ENCODE data around the gene CCL20.

The CCL20 gene

DNA sequence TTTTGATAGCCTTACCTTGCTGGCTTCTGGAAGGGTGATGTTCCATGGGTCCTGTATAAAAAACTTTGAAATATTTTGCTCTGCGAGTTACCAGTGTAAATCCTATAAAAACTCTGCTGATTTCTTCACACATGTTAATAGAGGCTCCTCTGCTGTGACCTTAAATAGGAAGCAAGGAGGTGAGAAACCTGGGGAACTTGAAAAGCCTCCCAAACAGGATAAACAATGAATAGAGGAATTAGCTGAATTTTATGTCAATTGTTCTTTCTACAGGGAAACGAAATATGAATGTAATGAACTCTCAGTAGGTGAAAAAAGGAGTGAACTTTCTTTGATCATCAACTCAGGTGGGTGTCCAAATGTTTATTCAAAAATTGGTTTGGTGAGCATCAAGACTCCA is 10.8 kb upstream of the CCL20 start:
- DNase-seq (ENCODE audit: low read depth, low spot score) = no peak

GRCh38 chr2:227804975-227805374 is 8.7 kb upstream of the CCL20 start:
- no peak for DNase-seq (ENCODE audit: low read depth, low spot score)

DNA sequence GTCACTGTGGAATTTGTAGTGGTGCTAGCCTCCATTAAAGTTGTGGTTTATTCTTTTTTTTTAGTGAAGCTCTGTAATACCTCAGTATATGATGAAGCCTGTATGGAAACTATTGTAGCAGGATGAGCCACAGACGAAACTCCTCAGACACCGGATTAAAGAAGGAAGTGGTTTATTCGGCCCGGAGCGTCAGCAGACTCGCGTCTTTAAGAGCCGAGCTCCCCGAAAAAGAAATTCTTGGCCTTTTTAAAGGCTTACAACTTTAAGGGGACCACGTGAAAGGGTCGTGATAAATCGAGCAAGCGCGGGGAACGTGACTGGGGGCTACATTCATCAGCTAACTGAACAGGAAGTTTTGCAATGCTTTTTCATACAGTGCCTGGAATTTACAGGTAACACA is 8.1 kb upstream of the CCL20 start:
- DNase-seq (ENCODE audit: low read depth, low spot score) = no peak

GRCh38 chr2:227808936-227809335 is 4.7 kb upstream of the CCL20 start:
- DNase-seq (ENCODE audit: low read depth, low spot score) = no peak

DNA sequence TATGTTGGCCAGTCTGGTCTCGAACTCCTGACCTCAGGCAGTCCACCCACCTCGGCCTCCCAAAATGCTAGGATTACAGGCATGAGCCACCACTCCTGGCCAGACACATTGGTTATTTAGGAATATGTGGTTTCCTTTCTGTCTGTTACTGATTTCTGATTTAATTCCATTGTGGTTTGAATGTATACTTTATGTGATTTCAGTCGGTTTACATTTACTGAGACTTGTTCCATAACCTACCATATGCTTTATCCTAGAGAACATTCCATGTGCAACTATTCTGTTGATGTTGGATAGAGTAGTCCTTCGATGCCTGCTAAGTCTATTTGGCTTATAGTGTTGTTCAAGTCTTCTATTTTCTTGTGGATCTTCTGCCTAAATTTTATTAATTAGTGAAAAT is 1.6 kb upstream of the CCL20 start:
- no peak for DNase-seq (ENCODE audit: low read depth, low spot score)

- no peak for DNase-seq (ENCODE audit: low read depth, low spot score)
These were observed 447 bp upstream of the CCL20 start for GRCh38 chr2:227813229-227813561.

DNA sequence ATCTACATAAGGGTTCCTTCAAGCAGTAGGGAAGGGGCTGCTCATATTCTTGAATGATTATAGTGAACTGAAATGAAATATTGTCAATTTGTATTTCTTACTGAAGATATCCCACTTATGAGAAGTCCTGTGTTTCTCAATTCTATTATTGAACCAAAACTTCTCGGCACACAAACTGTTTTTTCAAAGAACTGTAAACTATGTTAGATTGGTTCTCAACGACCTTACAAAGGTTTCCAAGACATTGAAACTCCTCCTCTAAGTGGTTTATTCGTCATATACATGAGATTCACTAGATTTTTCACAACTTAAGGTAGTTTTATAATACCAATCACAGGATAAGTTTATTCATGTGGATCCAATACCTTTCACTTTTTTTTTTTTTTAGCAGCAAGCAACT is 1.4 kb downstream of the CCL20 start:
- no peak for DNase-seq (ENCODE audit: low read depth, low spot score)

GRCh38 chr2:227816507-227817294 is 3.1 kb downstream of the CCL20 start:
- no peak for DNase-seq (ENCODE audit: low read depth, low spot score)

GRCh38 chr2:227817336-227817735 is 3.7 kb downstream of the CCL20 start:
- no peak for DNase-seq (ENCODE audit: low read depth, low spot score)

DNA sequence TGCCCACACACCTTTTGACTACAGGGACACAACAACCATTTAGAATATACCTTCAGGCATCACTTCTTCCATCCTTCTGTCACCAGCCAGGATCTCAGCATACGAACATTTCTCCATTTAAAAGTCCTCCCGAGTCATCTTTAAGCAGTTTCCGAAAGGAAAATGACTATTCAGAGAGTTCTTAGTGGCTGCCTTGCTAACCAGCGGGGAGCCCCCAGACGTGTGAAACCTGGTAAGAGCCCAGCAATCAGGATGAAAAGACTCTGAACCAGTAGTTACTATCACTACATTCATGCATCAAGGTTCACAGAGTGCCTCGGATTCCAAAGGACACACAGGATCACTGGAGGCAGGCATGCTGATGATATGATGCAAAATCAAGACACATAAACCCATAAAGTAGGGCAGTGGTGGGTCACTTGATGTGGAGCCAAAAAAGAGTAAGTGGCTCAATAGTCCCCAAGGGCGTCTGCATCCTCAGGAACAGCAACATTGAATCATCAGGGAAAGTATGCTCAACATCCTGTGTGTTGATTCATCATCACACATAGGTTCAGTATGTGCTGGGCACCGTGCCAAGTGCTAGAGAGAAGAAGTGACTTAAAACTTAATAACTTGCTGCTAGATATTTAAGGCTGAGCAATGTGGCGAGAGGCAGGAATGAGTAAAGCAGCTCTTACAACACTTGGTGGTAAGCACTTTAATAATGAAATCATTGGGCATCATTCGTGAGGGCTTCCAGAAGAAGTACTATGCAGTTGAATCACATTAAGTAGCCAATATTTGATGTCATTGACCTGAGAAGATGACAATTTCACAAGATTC is 4.4 kb downstream of the CCL20 start:
- DNase-seq (ENCODE audit: low read depth, low spot score) = peak; percentile 98

- DNase-seq (ENCODE audit: low read depth, low spot score) = no peak
These were observed 5.2 kb downstream of the CCL20 start for GRCh38 chr2:227818675-227819397.

GRCh38 chr2:227819398-227819697 is 5.7 kb downstream of the CCL20 start:
- no peak for DNase-seq (ENCODE audit: low read depth, low spot score)

GRCh38 chr2:227821043-227821942 is 7.7 kb downstream of the CCL20 start:
- DNase-seq (ENCODE audit: low read depth, low spot score) = no peak

GRCh38 chr2:227822416-227823003 is 8.9 kb downstream of the CCL20 start:
- DNase-seq (ENCODE audit: low read depth, low spot score) = no peak

DNA sequence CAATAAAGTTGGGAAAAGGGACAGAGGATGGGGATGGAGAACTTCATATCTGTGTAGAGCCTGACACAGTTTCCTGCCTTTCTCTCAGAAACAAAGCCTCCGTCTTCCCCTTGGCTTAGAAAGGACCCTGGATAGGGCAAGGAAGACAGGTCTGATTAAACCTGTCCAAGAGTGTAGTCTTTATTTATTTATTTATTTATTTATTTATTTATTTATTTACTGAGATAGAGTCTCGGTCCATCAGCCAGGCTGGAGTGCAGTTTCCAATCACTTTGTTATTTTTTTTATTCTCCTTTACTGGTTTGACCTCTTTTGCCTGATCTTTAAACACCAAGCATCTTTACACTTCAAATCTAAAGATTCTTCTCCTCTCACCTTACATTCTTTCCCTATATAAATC is 10.3 kb downstream of the CCL20 start:
- DNase-seq (ENCODE audit: low read depth, low spot score) = no peak

GRCh38 chr2:227824711-227825110 is 11.1 kb downstream of the CCL20 start:
- DNase-seq (ENCODE audit: low read depth, low spot score) = no peak

GRCh38 chr2:227826019-227826521 is 12.4 kb downstream of the CCL20 start:
- no peak for DNase-seq (ENCODE audit: low read depth, low spot score)

GRCh38 chr2:227826563-227826962 is 12.9 kb downstream of the CCL20 start:
- no peak for DNase-seq (ENCODE audit: low read depth, low spot score)

DNA sequence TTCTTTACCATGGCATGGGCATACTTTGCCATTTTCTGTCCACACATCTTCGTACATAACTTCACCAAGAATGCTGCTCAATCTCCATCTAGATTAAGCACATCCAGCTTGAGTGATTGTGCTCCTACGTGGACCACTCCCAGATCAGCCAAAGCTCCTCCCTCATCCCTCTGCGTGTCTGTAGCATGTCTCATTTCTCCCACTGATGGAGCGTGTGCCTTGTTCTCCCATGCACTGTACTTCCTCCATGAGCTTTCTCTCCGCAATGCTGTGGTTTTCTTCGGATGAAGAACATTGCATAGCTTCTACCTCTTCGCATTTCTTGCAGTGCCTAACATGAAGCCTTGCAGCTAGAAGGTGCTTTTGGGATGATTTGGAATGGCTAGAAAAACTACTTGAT is 13.5 kb downstream of the CCL20 start:
- DNase-seq (ENCODE audit: low read depth, low spot score) = no peak

GRCh38 chr2:227828477-227828912 is 14.9 kb downstream of the CCL20 start:
- DNase-seq (ENCODE audit: low read depth, low spot score) = no peak

DNA sequence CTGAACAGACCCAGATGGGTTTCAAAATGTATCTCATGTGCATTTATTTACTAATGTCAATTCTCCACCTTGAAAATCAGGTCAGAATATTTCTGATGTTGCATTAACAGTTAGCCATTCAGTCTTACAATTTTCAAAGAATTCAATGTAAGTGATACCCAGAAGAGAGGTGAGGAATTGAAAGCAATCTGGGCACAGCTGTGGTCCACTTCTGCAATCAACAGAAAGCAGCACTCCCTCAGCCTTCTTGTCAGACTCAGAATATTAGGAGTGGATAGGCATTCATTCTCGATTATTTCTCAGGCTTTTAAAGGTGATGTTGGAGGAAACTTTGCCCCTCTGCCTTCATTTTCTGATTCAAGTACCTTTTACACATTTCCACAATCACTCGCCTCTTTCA is 15.7 kb downstream of the CCL20 start:
- no peak for DNase-seq (ENCODE audit: low read depth, low spot score)

All from smooth muscle cell of the brain vasculature (primary cell).